HCT116 (cell line): ENCODE results near the gene QRICH1. TPM values are rescaled to one million over a fixed set of nuclear protein-coding genes. Genes with fewer than 3 reads are reported as not detected.

Experiments
- ATAC-seq: fragments of 200-7000 bp; cut with Tn5 transposase; 2 replicates; pipeline ENCODE4 v1.9.1; 2020; ENCODE audit warnings: mild to moderate bottlenecking, moderate library complexity
- BruUV-seq: library from RNA; stranded (reverse); fragments of 400-500 nt; replicated peaks from 2 replicates; lab custom pipeline; 2021; lab: Mats Ljungman, UMichigan
- CTCF ChIA-PET: fragments of 300-600 bp; sonication (Branson Sonifier 250); formaldehyde crosslinking; loops from one replicate; lab custom pipeline; 2021; ENCODE audit warnings: antibody characterized with exemption; lab: Charles Lee
- POLR2A ChIA-PET: fragments of 300-600, 350-600 bp; sonication (Branson Sonifier 250); formaldehyde crosslinking; loops from one replicate; lab custom pipeline; 2021; ENCODE audit warnings: antibody characterized with exemption; lab: Charles Lee
- RAD21 ChIA-PET, 2 experiments: fragments of 300-600 bp; sonication (Branson Sonifier 250); formaldehyde crosslinking; loops; one replicate each; lab custom pipeline; 2023; ENCODE audit warnings: low total read pairs in 2 of 2; ENCODE audit not compliant: uncharacterized antibody in 2 of 2, unreplicated experiment in 2 of 2, low non-redundant PET in 1 of 2; lab: Charles Lee
- DNase-seq: peaks from one replicate; pipeline ENCODE4 v3.0.0-alpha.2; 2010; ENCODE audit warnings: low read depth, low spot score
- H2AFZ ChIP-seq: fragments of 200-600 bp; shearing (Covaris generic), sonication (generic); 2 replicates; pipeline ENCODE4 v1.6.1; 2017; ENCODE audit warnings: low read depth, mixed run types, mixed read lengths, antibody characterized with exemption, low read length; ENCODE audit not compliant: poor library complexity, severe bottlenecking
- H3K27ac ChIP-seq: 2 replicates; pipeline ENCODE4 v1.5.1; 2012; ENCODE audit warnings: low read depth, low read length
- H3K27me3 ChIP-seq: fragments of 200-600 bp; sonication (generic); 2 replicates; pipeline ENCODE4 v1.6.1; 2016; ENCODE audit warnings: mixed run types, low read length, mixed read lengths; ENCODE audit not compliant: insufficient read depth
- H3K36me3 ChIP-seq, 2 experiments: fragments of 200-500 bp in 1 of 2; fragments of 200-600 bp in 1 of 2; sonication (Bioruptor generic) in 1 of 2; sonication (generic) in 1 of 2; 2 replicates each; pipeline versions ENCODE4 v1.5.1 to v1.6.1; 2014 to 2016; ENCODE audit warnings: low read length in 2 of 2, inconsistent platforms in 1 of 2, mixed read lengths in 1 of 2, mixed run types in 1 of 2; ENCODE audit not compliant: insufficient read depth in 2 of 2, control insufficient read depth in 1 of 2
- H3K4me1 ChIP-seq, 2 experiments: fragments of 200-600 bp in 1 of 2; sonication (generic) in 1 of 2; 2 replicates each; pipeline versions ENCODE4 v1.5.1 to v1.6.1; 2012 to 2017; ENCODE audit warnings: low read length in 2 of 2, inconsistent platforms in 1 of 2, mild to moderate bottlenecking in 1 of 2, mixed read lengths in 1 of 2, mixed run types in 1 of 2, moderate library complexity in 1 of 2; ENCODE audit not compliant: insufficient read depth in 2 of 2, control insufficient read depth in 1 of 2
- H3K4me2 ChIP-seq: fragments of 200-600 bp; sonication (generic); 2 replicates; pipeline ENCODE4 v1.6.1; 2017; ENCODE audit warnings: mixed run types, low read length, mixed read lengths
- H3K4me3 ChIP-seq, 2 experiments: fragments of 200-600 bp in 1 of 2; sonication (generic) in 1 of 2; replicated peaks in 1 of 2; 2 replicates each; pipeline ENCODE4 v1.5.1; 2011 to 2016; ENCODE audit warnings: low read length in 2 of 2, control low read depth in 1 of 2, low read depth in 1 of 2, mild to moderate bottlenecking in 1 of 2, mixed read lengths in 1 of 2, mixed run types in 1 of 2
- H3K79me2 ChIP-seq: fragments of 200-600 bp; sonication (generic); 2 replicates; pipeline ENCODE4 v1.6.1; 2017; ENCODE audit warnings: mild to moderate bottlenecking, mixed run types, low read length, moderate library complexity, mixed read lengths; ENCODE audit not compliant: insufficient read depth
- H3K9ac ChIP-seq: fragments of 200-600 bp; sonication (generic); 2 replicates; pipeline ENCODE4 v1.6.1; 2016; ENCODE audit warnings: low read length, mixed read lengths
- H3K9me2 ChIP-seq: fragments of 200-600 bp; sonication (generic), shearing (Covaris generic); 2 replicates; pipeline ENCODE4 v1.6.1; 2017; ENCODE audit warnings: mixed run types, mild to moderate bottlenecking, moderate library complexity; ENCODE audit not compliant: insufficient read depth
- H3K9me3 ChIP-seq, 2 experiments: fragments of 200-500 bp in 1 of 2; fragments of 200-600 bp in 1 of 2; sonication (Bioruptor generic) in 1 of 2; sonication (generic) in 1 of 2; 2 replicates each; pipeline ENCODE4 v1.6.1; 2014 to 2017; ENCODE audit warnings: low read length in 2 of 2, mixed read lengths in 2 of 2, inconsistent platforms in 1 of 2, low read depth in 1 of 2, mild to moderate bottlenecking in 1 of 2, mixed run types in 1 of 2, moderate library complexity in 1 of 2; ENCODE audit not compliant: control insufficient read depth in 1 of 2, insufficient read depth in 1 of 2
- H4K20me1 ChIP-seq: fragments of 200-600 bp; sonication (generic), shearing (Covaris generic); 2 replicates; pipeline ENCODE4 v1.6.1; 2017; ENCODE audit warnings: mixed run types, mild to moderate bottlenecking, moderate library complexity; ENCODE audit not compliant: insufficient read depth
- EGR1 ChIP-seq: IDR thresholded peaks from 2 replicates; pipeline ENCODE4 v1.6.1; 2012; ENCODE audit warnings: low read depth
- EZH2phosphoT487 ChIP-seq: fragments of 200-600 bp; IDR thresholded peaks from 2 replicates; pipeline ENCODE4 v1.6.1; 2018; ENCODE audit warnings: antibody characterized with exemption, borderline replicate concordance
- SP1 ChIP-seq: IDR thresholded peaks from 2 replicates; pipeline ENCODE4 v1.6.1; 2012; ENCODE audit warnings: low read depth
- TCF7L2 ChIP-seq: IDR thresholded peaks from 2 replicates; pipeline ENCODE4 v1.7.0; 2011; ENCODE audit warnings: borderline replicate concordance, inconsistent platforms; ENCODE audit not compliant: insufficient read depth, insufficient read length; ENCODE audit errors: extremely low read depth
- ZNF274 ChIP-seq: fragments of 200-500 bp; sonication (Bioruptor generic); IDR thresholded peaks from 2 replicates; pipeline ENCODE4 v1.6.1; 2014; ENCODE audit warnings: mild to moderate bottlenecking, low read depth, low read length, inconsistent platforms
- intact Hi-C: fragments of 100-400 bp; cut with micrococcal nuclease; formaldehyde crosslinking; loops from 2 replicates; pipeline ENCODE4 v1.10.0; 2022
- total RNA-seq: library from RNA; stranded (reverse); gene quantifications from one replicate; pipeline ENCODE4 v1.2.1, GENCODE V29; 2021; ENCODE audit not compliant: unreplicated experiment
- TF ChIP-seq, protein P1 (sequence below): IDR thresholded peaks from 2 replicates; pipeline ENCODE4 v1.6.1; 2012; ENCODE audit warnings: low read depth

QRICH1 gene
- total RNA-seq, 1 experiment from 2014 or later, result 105 TPM

DNA sequence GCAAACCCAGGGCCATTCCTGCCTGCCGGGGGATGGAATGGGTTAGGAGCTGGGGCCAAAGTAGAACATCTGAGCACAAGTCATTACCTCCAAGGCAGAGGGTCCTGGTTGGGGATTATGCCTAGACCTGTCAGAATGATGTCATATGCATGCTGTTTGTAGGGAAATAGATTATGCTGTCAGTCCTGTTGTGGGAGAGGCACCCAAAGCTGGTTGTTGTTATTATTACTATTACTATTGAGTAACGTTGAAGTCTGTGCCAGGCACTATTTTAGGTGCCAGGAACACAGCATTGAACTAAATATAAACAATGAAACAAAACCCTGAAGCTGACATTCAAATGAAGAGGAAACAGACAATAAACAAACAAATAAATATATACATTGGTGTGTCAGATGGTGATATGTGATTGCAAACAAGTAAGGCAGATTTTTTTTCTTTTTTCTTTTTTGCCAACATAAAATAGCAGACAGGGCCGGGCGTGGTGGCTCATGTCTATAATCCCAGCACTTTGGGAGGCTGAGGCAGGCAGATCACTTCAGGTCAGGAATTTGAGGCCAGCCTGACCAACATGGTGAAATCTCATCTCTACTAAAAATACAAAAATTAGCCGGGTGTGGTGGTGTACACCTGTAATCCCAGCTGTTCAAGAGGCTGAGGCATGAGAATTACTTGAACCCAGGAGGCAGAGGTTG lies 101.9 kb downstream of the QRICH1 start:
- H3K27me3 ChIP-seq, result no peaks in the 10 kb centered on the region
- peak overlapping the region; percentile 85 for H3K4me2 ChIP-seq
- DNase-seq (no peak), ATAC-seq (no peak)
- BruUV-seq, result TSS peak; percentile 49
- peak overlapping the region; percentile 83; the same call in 1 of the 2 replicates for H3K9ac ChIP-seq
- H3K9me2 ChIP-seq, result no peaks in the 10 kb centered on the region
- RAD21 ChIA-PET, result no interaction called here
- H4K20me1 ChIP-seq, result no peaks in the 10 kb centered on the region
- intact Hi-C loops, result no loop called here
- H3K4me3 ChIP-seq, result peak overlapping the region; percentile 76 to 80
- H2AFZ ChIP-seq, result no peak overlapping the region
- H3K9me3 ChIP-seq, result no peaks in the 10 kb centered on the region
- CTCF ChIA-PET, result no interaction called here
- peaks cover 23 to 27% of the 10 kb centered on the region in 2 experiments for H3K4me1 ChIP-seq
- peaks cover 50% of the 10 kb centered on the region for H3K79me2 ChIP-seq
- H3K27ac ChIP-seq, result peak overlapping the region; percentile 98; the same call in 1 of the 2 replicates
- POLR2A ChIA-PET, result interaction anchor here (1.3 to 3.4 kb wide), 2 partner anchors 15 to 38 kb away, joined by 3 to 26 read pairs; partner anchors contain the start of gene WDR6
- TF ChIP-seq EZH2phosphoT487 (no peak), SP1 (no peak), TCF7L2 (no peak), ZNF274 (no peak), EGR1 (no peak)
- TF ChIP-seq, protein P1, sequence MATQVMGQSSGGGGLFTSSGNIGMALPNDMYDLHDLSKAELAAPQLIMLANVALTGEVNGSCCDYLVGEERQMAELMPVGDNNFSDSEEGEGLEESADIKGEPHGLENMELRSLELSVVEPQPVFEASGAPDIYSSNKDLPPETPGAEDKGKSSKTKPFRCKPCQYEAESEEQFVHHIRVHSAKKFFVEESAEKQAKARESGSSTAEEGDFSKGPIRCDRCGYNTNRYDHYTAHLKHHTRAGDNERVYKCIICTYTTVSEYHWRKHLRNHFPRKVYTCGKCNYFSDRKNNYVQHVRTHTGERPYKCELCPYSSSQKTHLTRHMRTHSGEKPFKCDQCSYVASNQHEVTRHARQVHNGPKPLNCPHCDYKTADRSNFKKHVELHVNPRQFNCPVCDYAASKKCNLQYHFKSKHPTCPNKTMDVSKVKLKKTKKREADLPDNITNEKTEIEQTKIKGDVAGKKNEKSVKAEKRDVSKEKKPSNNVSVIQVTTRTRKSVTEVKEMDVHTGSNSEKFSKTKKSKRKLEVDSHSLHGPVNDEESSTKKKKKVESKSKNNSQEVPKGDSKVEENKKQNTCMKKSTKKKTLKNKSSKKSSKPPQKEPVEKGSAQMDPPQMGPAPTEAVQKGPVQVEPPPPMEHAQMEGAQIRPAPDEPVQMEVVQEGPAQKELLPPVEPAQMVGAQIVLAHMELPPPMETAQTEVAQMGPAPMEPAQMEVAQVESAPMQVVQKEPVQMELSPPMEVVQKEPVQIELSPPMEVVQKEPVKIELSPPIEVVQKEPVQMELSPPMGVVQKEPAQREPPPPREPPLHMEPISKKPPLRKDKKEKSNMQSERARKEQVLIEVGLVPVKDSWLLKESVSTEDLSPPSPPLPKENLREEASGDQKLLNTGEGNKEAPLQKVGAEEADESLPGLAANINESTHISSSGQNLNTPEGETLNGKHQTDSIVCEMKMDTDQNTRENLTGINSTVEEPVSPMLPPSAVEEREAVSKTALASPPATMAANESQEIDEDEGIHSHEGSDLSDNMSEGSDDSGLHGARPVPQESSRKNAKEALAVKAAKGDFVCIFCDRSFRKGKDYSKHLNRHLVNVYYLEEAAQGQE, result no peak
- H3K36me3 ChIP-seq, result peaks cover 3 to 6% of the 10 kb centered on the region in 2 experiments; a peak in 2 of 4 replicates
